ENCODE data around the gene EPN3.

EPN3 gene

DNA sequence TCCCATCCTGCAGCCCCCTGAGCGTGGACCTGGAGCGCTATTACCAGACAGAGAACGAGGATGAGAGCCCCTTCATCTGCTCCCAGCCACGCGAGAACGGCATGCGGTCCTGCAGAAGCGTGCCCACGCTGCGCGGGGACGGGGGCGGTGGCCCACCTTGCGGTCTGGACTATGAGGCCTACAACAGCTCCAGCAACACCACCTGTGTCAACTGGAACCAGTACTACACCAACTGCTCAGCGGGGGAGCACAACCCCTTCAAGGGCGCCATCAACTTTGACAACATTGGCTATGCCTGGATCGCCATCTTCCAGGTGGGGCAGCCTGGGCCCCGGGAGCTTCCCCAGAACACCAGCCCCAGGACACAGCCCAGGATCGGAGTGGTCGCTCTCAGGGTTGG lies 40.0 kb downstream of the EPN3 start:
- no peaks in the 10 kb centered on the region for H3K36me3 Mint-ChIP-seq
- H3K4me3 Mint-ChIP-seq, result no peak overlapping the region
- H3K27ac Mint-ChIP-seq, result no peak overlapping the region
- H3K27me3 Mint-ChIP-seq, result peaks cover 5% of the 10 kb centered on the region
- H3K9me3 Mint-ChIP-seq (ENCODE audit: low read depth), result no peaks in the 10 kb centered on the region
- H3K4me1 Mint-ChIP-seq (ENCODE audit: low read depth), result no peaks in the 10 kb centered on the region

DNA sequence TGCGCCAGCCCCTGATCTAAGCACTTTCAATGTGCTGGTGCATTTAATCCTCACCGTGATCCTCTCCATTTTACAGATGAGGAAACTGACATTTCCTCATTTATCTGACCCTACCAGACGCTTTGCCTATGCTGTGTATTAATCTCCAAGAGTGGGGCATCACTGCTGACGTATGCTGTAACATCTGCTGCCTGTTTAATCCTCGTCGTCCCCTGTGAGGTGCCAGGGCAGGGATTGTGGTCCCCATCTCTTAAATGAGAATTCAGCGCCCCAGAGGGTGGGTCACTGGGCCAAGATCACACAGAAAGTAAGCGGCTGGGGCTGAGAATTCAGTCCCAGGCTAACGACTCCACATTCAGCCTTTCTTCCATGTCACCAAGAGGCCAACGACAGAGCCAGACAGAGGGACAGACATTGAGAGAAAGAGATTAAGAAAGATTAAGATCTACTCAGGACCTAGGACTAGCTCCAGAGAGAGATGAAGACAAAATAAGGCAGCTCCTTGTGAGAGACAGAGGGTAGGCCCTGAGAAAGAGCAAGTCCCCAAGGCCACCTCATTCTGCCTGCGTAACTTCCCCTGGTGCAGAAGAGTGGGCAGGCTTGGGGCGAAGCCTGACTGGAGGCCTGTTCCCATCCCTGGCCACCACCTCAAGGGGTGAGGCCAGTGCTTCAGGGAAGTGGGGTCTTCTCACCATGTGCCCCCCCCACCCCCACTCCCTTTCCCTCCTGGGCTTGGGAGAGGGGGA lies 41.5 kb downstream of the EPN3 start:
- H3K27me3 Mint-ChIP-seq, result peaks cover 4% of the 10 kb centered on the region
- H3K36me3 Mint-ChIP-seq, result no peaks in the 10 kb centered on the region
- no peaks in the 10 kb centered on the region for H3K9me3 Mint-ChIP-seq (ENCODE audit: low read depth)

GRCh38 chr17:50575581-50576210 lies 43.2 kb downstream of the EPN3 start:
- no peak overlapping the region for H3K4me3 Mint-ChIP-seq
- H3K36me3 Mint-ChIP-seq, result no peaks in the 10 kb centered on the region
- H3K9me3 Mint-ChIP-seq (ENCODE audit: low read depth), result no peaks in the 10 kb centered on the region
- H3K27me3 Mint-ChIP-seq, result peaks cover 4% of the 10 kb centered on the region
- H3K27ac Mint-ChIP-seq, result no peak overlapping the region
- H3K4me1 Mint-ChIP-seq (ENCODE audit: low read depth), result no peaks in the 10 kb centered on the region

More for the DNA sequence above, 41.5 kb downstream of the EPN3 start:
- H3K27ac Mint-ChIP-seq, result no peak overlapping the region
- H3K4me3 Mint-ChIP-seq, result no peak overlapping the region
- no peaks in the 10 kb centered on the region for H3K4me1 Mint-ChIP-seq (ENCODE audit: low read depth)

DNA sequence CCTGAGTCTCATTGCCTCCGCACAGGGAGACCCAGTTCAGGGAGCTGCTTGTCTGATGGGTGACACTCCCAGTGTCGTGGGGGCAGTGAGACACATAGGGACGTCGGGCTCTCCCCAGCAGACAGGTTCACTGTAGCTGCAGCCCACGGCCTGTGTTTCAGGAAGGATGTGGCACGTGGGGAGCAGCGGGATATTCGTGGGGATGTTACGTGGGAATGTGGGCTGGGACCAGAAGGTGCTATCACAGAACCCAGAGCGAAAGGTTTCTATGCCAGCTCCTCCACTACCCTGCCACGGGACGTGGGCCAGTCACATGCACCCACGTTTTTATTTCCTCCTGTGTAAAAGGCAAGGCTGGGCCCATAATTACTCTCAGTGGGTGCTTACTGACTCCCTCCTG lies 44.3 kb downstream of the EPN3 start:
- peaks cover 3% of the 10 kb centered on the region for H3K27me3 Mint-ChIP-seq
- no peak overlapping the region for H3K4me3 Mint-ChIP-seq
- H3K27ac Mint-ChIP-seq, result no peak overlapping the region
- no peaks in the 10 kb centered on the region for H3K9me3 Mint-ChIP-seq (ENCODE audit: low read depth)
- no peaks in the 10 kb centered on the region for H3K4me1 Mint-ChIP-seq (ENCODE audit: low read depth)
- H3K36me3 Mint-ChIP-seq, result no peaks in the 10 kb centered on the region

DNA sequence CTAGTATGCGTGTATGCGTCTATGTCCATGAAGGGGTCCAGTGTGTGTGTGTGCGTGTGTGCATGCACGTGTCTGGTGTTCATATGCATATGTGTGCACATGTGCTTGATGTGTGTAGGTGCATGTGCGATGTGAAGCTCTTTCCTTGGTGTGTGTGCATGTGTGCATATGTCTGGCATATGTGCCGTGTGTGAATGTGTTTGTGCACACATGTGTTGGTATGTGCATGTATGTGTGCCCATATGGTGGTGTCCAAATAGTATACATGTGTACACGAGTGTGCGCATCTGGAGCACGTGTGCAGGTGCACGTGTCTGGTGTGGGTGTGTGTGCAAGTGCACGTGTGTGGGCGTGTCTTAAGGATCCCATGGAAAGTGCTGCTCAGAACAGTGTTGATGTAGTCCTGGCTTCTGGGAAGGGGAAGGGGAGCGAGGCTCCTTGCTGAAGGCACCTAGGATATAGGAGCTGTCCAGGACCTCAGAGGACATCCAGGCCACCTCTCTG lies 45.0 kb downstream of the EPN3 start:
- Mint-ChIP-seq H3K36me3 (no peaks in the 10 kb centered on the region), H3K9me3 (ENCODE audit: low read depth) (no peaks in the 10 kb centered on the region), H3K4me3 (no peak overlapping the region), H3K27ac (no peak overlapping the region), H3K27me3 (peaks cover 3% of the 10 kb centered on the region), H3K4me1 (ENCODE audit: low read depth) (no peaks in the 10 kb centered on the region)

- H3K27me3 Mint-ChIP-seq, result peaks cover 3% of the 10 kb centered on the region
- H3K9me3 Mint-ChIP-seq (ENCODE audit: low read depth), result no peaks in the 10 kb centered on the region
- no peak overlapping the region for H3K4me3 Mint-ChIP-seq
Measured at GRCh38 chr17:50578173-50578572, 45.6 kb downstream of the EPN3 start.

DNA sequence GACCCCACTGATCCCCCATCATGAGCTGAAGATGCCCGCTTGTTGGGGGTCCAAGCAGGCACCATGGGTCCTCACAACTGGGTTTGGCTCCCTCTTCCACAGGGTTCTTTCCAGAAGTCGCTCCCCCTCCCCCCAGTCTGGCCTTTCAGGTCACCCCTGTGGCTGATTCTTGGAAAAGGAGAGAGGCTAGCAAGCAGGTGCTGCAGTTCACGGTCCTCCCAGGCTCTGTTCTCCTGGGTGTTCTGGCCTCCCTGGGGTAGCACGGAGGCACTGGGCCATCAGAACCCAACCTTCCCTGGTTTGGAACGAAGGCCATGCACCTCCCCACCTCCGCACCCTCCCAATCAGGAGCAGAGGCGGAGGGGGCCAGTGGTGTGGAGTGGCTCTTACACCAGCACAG lies 46.9 kb downstream of the EPN3 start:
- peaks cover 3% of the 10 kb centered on the region for H3K27me3 Mint-ChIP-seq
- H3K4me3 Mint-ChIP-seq, result no peak overlapping the region
- no peaks in the 10 kb centered on the region for H3K36me3 Mint-ChIP-seq
- no peaks in the 10 kb centered on the region for H3K9me3 Mint-ChIP-seq (ENCODE audit: low read depth)
- H3K27ac Mint-ChIP-seq, result no peak overlapping the region
- H3K4me1 Mint-ChIP-seq (ENCODE audit: low read depth), result no peaks in the 10 kb centered on the region

More at GRCh38 chr17:50578173-50578572, 45.6 kb downstream of the EPN3 start:
- Mint-ChIP-seq H3K27ac (no peak overlapping the region), H3K36me3 (no peaks in the 10 kb centered on the region), H3K4me1 (ENCODE audit: low read depth) (no peaks in the 10 kb centered on the region)

- Mint-ChIP-seq H3K36me3 (no peaks in the 10 kb centered on the region), H3K9me3 (ENCODE audit: low read depth) (no peaks in the 10 kb centered on the region), H3K4me3 (no peak overlapping the region), H3K27ac (no peak overlapping the region), H3K27me3 (peaks cover 3% of the 10 kb centered on the region), H3K4me1 (ENCODE audit: low read depth) (no peaks in the 10 kb centered on the region)
Measured at GRCh38 chr17:50580646-50581045, 48.1 kb downstream of the EPN3 start.

DNA sequence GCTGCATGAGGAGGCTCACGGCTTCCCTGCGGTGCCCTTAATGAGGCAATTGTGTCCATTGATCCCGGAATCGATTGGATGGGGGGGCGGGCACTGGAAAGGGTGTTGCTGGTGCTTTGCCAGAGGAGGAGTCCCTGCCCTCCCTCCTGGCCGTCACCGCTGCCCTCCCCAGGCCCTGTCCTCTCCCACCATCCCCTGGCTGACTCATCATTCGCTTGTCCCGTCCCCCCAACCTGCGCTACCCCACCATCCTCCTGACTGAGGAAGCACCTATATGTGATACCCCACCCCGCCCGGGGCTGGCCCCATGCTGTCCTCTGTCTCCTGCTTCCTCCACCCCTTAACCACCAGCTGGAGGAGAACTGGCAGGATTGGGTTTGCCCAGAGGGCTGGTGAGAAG lies 48.8 kb downstream of the EPN3 start:
- Mint-ChIP-seq H3K27me3 (peaks cover 3% of the 10 kb centered on the region), H3K4me1 (ENCODE audit: low read depth) (no peaks in the 10 kb centered on the region)

DNA sequence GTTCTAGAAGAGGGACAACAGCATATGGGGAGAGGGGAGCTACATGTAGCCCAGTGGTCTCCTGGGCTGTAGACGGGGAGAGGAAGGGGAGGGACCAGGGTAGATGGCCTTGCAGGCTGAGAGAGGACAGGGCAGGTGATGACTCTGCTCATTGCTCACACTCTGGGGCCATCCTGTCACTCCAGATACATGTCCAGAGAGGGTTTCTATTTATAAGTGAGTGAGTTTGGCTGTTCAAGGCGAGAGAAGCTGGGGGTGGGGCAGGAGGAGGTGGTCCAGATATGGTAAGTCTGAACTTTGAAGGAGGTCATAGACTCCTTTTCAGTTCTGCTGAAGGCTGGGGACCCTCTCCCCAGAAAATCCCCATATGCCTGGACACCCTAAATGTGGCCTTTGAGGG lies 50.2 kb downstream of the EPN3 start:
- Mint-ChIP-seq H3K27ac (no peak overlapping the region), H3K36me3 (no peaks in the 10 kb centered on the region), H3K9me3 (ENCODE audit: low read depth) (no peaks in the 10 kb centered on the region), H3K4me3 (no peak overlapping the region), H3K4me1 (ENCODE audit: low read depth) (no peaks in the 10 kb centered on the region), H3K27me3 (peaks cover 2% of the 10 kb centered on the region)

More for the DNA sequence above, 48.8 kb downstream of the EPN3 start:
- Mint-ChIP-seq H3K27ac (no peak overlapping the region), H3K9me3 (ENCODE audit: low read depth) (no peaks in the 10 kb centered on the region), H3K36me3 (no peaks in the 10 kb centered on the region), H3K4me3 (no peak overlapping the region)

DNA sequence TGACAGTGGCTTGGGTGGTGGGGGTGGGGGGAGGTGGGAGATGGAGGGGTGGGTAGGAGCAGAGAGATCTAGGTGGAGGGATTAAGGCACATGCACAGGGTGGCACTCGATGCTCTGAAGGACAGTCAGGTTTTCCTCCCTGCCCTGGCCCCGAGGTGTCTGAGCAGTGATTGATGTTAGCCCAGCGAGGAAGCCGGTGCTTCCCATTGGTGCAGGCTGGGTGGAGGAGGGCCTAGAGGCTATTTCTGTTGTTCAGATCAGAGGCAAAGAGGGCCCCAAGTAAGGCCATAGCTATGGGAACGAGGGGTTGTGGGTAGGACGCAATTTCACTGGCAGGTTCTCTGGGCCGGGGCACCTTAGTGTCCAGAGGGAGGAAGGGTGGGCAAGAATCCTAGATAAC lies 51.1 kb downstream of the EPN3 start:
- Mint-ChIP-seq H3K27me3 (peaks cover 2% of the 10 kb centered on the region), H3K9me3 (ENCODE audit: low read depth) (no peaks in the 10 kb centered on the region), H3K27ac (no peak overlapping the region), H3K4me3 (no peak overlapping the region), H3K36me3 (no peaks in the 10 kb centered on the region), H3K4me1 (ENCODE audit: low read depth) (no peaks in the 10 kb centered on the region)

DNA sequence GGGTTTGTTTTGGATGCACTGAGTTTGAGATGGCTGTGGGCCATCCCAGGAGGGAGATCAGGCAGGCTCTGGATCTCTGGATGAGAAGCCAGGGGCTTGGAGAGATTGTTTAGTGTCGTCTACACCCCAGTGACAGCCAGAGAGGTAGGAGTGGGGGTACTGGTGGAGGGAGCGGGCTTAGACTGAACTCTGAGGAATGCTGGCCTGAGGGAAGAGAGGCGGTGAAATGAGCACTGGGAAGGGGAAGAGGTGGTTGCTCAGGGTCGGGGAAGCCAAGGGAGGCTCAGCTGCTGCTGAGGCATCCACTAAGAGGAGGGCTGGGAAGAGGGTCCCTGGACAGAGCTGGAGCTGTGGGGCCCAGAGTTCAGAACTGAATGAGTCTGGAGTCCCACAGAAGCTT lies 51.6 kb downstream of the EPN3 start:
- Mint-ChIP-seq H3K9me3 (ENCODE audit: low read depth) (no peaks in the 10 kb centered on the region), H3K4me1 (ENCODE audit: low read depth) (no peaks in the 10 kb centered on the region), H3K36me3 (no peaks in the 10 kb centered on the region), H3K27me3 (peaks cover 2% of the 10 kb centered on the region), H3K4me3 (no peak overlapping the region), H3K27ac (no peak overlapping the region)

GRCh38 chr17:50584749-50585148 lies 52.2 kb downstream of the EPN3 start:
- H3K36me3 Mint-ChIP-seq, result no peaks in the 10 kb centered on the region

DNA sequence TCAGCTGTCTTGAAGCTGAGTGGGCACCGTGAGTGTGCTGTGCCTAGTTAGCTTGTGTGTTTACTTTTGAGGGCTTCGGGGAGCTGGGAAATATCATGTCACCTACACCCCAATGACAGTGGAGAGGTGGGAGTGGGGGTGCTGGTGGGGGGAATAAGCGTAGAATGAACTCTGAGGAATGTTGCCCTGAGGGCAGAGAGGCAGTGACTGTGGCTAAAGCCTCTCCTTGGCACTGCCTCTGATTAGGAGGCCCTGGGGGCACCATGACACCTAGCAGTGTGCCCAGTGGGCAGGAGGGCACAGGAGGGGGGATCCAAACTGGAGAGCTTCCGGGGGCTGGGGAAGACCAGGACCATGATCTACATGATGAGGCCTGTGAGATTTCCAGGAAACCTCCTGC lies 52.8 kb downstream of the EPN3 start:
- Mint-ChIP-seq H3K4me1 (ENCODE audit: low read depth) (no peaks in the 10 kb centered on the region), H3K9me3 (ENCODE audit: low read depth) (no peaks in the 10 kb centered on the region), H3K36me3 (no peaks in the 10 kb centered on the region), H3K27me3 (peaks cover 2% of the 10 kb centered on the region), H3K27ac (no peak overlapping the region), H3K4me3 (no peak overlapping the region)

More at GRCh38 chr17:50584749-50585148, 52.2 kb downstream of the EPN3 start:
- H3K4me1 Mint-ChIP-seq (ENCODE audit: low read depth), result no peaks in the 10 kb centered on the region
- H3K4me3 Mint-ChIP-seq, result no peak overlapping the region
- H3K27ac Mint-ChIP-seq, result no peak overlapping the region
- H3K27me3 Mint-ChIP-seq, result peaks cover 2% of the 10 kb centered on the region
- H3K9me3 Mint-ChIP-seq (ENCODE audit: low read depth), result no peaks in the 10 kb centered on the region

DNA sequence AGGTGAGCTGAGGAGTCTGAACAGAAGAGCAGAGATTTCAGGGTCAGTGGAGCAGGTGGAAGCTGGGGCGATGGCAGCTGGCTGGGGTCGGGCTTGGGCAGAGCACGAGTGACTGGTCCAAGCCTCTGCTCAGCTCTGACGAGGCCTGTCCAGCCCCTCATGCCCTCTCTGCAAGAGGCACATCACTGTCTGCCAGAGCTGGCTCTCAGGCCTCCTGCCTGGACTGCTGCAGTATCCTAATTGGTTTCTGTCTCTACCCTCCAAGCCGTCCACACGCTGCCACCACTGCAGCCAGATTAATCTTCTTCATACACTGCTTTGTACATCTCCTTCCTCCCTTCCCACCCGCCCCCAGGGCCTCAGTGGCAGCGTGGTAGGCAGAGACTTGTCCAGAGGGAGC lies 53.4 kb downstream of the EPN3 start:
- H3K4me1 Mint-ChIP-seq (ENCODE audit: low read depth), result no peaks in the 10 kb centered on the region
- no peaks in the 10 kb centered on the region for H3K9me3 Mint-ChIP-seq (ENCODE audit: low read depth)
- no peak overlapping the region for H3K27ac Mint-ChIP-seq
- peaks cover 2% of the 10 kb centered on the region for H3K27me3 Mint-ChIP-seq
- no peak overlapping the region for H3K4me3 Mint-ChIP-seq
- no peaks in the 10 kb centered on the region for H3K36me3 Mint-ChIP-seq

Measured in activated naive CD8-positive, alpha-beta T cell (primary cell).